ENCODE data around the gene MROH2A.

The MROH2A gene

DNA sequence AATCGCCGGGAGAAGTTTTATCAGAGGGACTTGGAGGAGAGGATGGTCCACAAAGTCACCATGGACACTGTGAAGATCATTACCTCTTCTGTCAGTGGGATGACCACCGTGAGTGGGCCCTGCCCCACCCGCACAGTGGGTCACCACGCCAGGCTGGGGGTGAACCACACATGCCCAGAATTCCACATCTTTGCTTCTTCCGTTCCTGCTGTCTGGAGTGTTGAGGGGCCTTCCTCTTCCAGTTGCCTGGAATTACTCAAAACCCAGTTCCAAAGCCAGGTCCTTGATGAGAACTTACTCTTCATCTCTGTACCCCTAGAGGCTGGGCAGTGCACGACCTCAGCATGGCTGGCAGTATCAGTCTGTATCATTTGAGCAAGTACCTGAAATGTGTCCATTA, 22.1 kb downstream of the MROH2A start:
- H3K4me3 ChIP-seq (ENCODE audit: low read length) = no peak overlapping the region
- no peak overlapping the region for H3K27ac ChIP-seq (ENCODE audit: low read depth, low read length)
- H3K36me3 ChIP-seq (ENCODE audit: control insufficient read depth, low read length) = no peaks in the 10 kb centered on the region
- no peak overlapping the region for H3K4me2 ChIP-seq (ENCODE audit: low read length)
- no peaks in the 10 kb centered on the region for H3K79me2 ChIP-seq (ENCODE audit: control insufficient read depth, low read length)
- H4K20me1 ChIP-seq (ENCODE audit: control insufficient read depth, insufficient read depth, low read depth, low read length) = no peaks in the 10 kb centered on the region
- TF ChIP-seq EZH2phosphoT487 (IDR thresholded peaks at IDR 0.05; ENCODE audit: borderline replicate concordance, low read length) = no peak
- TF ChIP-seq, protein P1, sequence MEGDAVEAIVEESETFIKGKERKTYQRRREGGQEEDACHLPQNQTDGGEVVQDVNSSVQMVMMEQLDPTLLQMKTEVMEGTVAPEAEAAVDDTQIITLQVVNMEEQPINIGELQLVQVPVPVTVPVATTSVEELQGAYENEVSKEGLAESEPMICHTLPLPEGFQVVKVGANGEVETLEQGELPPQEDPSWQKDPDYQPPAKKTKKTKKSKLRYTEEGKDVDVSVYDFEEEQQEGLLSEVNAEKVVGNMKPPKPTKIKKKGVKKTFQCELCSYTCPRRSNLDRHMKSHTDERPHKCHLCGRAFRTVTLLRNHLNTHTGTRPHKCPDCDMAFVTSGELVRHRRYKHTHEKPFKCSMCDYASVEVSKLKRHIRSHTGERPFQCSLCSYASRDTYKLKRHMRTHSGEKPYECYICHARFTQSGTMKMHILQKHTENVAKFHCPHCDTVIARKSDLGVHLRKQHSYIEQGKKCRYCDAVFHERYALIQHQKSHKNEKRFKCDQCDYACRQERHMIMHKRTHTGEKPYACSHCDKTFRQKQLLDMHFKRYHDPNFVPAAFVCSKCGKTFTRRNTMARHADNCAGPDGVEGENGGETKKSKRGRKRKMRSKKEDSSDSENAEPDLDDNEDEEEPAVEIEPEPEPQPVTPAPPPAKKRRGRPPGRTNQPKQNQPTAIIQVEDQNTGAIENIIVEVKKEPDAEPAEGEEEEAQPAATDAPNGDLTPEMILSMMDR (IDR thresholded peaks at IDR 0.05; ENCODE audit: low read depth, low read length, poor library complexity, severe bottlenecking) = no peak
- H3K9me2 ChIP-seq (replicated peaks; ENCODE audit: control insufficient read depth, low read length) = no peaks in the 10 kb centered on the region
- H3F3A ChIP-seq (ENCODE audit: control insufficient read depth, insufficient read depth) = no peaks in the 10 kb centered on the region
- peaks cover 9% of the 10 kb centered on the region for H3K4me1 ChIP-seq (ENCODE audit: control insufficient read depth, low read length)
- H3K27me3 ChIP-seq (ENCODE audit: control insufficient read depth, low read length) = peaks cover 3% of the 10 kb centered on the region; the same call in 1 of the 2 replicates
- no peaks in the 10 kb centered on the region for H3K9me3 ChIP-seq (ENCODE audit: control insufficient read depth, insufficient read depth, low read length)

- TF ChIP-seq, protein P1 (IDR thresholded peaks at IDR 0.05; ENCODE audit: low read depth, low read length, poor library complexity, severe bottlenecking) = no peak
- no peak for TF ChIP-seq EZH2phosphoT487 (IDR thresholded peaks at IDR 0.05; ENCODE audit: borderline replicate concordance, low read length)
- H4K20me1 ChIP-seq (ENCODE audit: control insufficient read depth, insufficient read depth, low read depth, low read length) = no peaks in the 10 kb centered on the region
- H3K9me2 ChIP-seq (replicated peaks; ENCODE audit: control insufficient read depth, low read length) = no peaks in the 10 kb centered on the region
- H3K4me2 ChIP-seq (ENCODE audit: low read length) = no peak overlapping the region
- H3K79me2 ChIP-seq (ENCODE audit: control insufficient read depth, low read length) = no peaks in the 10 kb centered on the region
- H3K27me3 ChIP-seq (ENCODE audit: control insufficient read depth, low read length) = peaks cover 3% of the 10 kb centered on the region; the same call in 1 of the 2 replicates
- H3K4me1 ChIP-seq (ENCODE audit: control insufficient read depth, low read length) = peaks cover 9% of the 10 kb centered on the region
- H3K36me3 ChIP-seq (ENCODE audit: control insufficient read depth, low read length) = no peaks in the 10 kb centered on the region
- no peak overlapping the region for H3K4me3 ChIP-seq (ENCODE audit: low read length)
- H3K9me3 ChIP-seq (ENCODE audit: control insufficient read depth, insufficient read depth, low read length) = no peaks in the 10 kb centered on the region
- H3F3A ChIP-seq (ENCODE audit: control insufficient read depth, insufficient read depth) = no peaks in the 10 kb centered on the region
- H3K27ac ChIP-seq (ENCODE audit: low read depth, low read length) = no peak overlapping the region
Observed at GRCh38 chr2:233801357-233802131, 23.4 kb downstream of the MROH2A start.

DNA sequence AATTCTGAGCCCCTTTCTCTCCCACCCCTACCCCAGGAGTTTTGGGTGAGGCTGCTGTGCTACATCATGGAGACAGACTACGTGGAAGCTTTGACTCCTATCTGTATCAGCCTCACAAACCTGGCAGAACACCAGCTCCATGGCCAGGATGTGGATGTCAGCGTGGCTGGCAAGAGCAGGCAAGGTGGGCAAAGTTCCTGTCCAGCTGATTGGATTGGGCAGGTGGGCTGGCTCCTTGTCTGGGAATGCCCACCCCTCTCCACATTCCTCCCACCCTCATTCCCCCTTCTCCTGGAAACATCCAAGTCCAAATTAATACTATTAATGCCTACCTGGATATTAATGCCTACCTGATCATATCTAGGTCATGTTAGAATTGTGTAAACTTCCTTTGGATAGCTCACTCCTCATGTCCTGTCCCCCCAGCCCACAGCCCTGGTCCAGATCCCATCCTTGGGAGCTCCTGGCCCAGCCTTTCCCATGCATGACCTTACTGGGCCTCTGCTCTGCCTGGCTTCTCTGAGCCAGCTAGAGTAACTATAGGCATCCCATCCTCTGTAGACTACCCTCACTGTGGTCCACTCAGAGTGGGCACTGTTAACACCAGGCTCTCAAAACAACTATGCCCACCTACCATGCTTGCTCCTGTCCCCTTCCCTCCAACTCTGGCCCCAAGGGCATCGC, 24.1 kb downstream of the MROH2A start:
- TF ChIP-seq EZH2phosphoT487 (IDR thresholded peaks at IDR 0.05; ENCODE audit: borderline replicate concordance, low read length) = no peak
- TF ChIP-seq, protein P1 (IDR thresholded peaks at IDR 0.05; ENCODE audit: low read depth, low read length, poor library complexity, severe bottlenecking) = no peak
- Histone ChIP-seq H3K4me2 (ENCODE audit: low read length) (no peak overlapping the region), H3F3A (ENCODE audit: control insufficient read depth, insufficient read depth) (no peaks in the 10 kb centered on the region), H3K79me2 (ENCODE audit: control insufficient read depth, low read length) (no peaks in the 10 kb centered on the region), H3K4me3 (ENCODE audit: low read length) (no peak overlapping the region), H3K27me3 (ENCODE audit: control insufficient read depth, low read length) (peaks cover 3% of the 10 kb centered on the region; the same call in 1 of the 2 replicates), H3K36me3 (ENCODE audit: control insufficient read depth, low read length) (no peaks in the 10 kb centered on the region), H3K9me2 (replicated peaks; ENCODE audit: control insufficient read depth, low read length) (no peaks in the 10 kb centered on the region), H4K20me1 (ENCODE audit: control insufficient read depth, insufficient read depth, low read depth, low read length) (no peaks in the 10 kb centered on the region), H3K4me1 (ENCODE audit: control insufficient read depth, low read length) (peaks cover 9% of the 10 kb centered on the region), H3K9me3 (ENCODE audit: control insufficient read depth, insufficient read depth, low read length) (no peaks in the 10 kb centered on the region), H3K27ac (ENCODE audit: low read depth, low read length) (no peak overlapping the region)

Measured in DOHH2 (cell line).